GM18520 (cell line): ENCODE measurements around the gene RAMP2.
A peak's percentile ranks its signal among the peaks of the same experiment; 100 is the strongest.
"Not testable (repeated sequence)": the region's sequence is repeated elsewhere in the genome, so short reads cannot be mapped to it uniquely, and the experiment has no call there.

Source experiments
- ATAC-seq: cut with Tn5 transposase; IDR thresholded peaks from one replicate; pipeline ENCODE4 v1.9.1; 2021; ENCODE audit not compliant: unreplicated experiment

The RAMP2 gene

GRCh38 chr17:42760652-42761581 lies at the start of gene RAMP2:
TSS of gene RAMP2 (plus strand) at chr17:42761227. CDS start at chr17:42761262, 35 bp downstream.
- ATAC-seq = no peak

GRCh38 chr17:42720996-42721583 lies 39.9 kb upstream of the RAMP2 start:
- no peak for ATAC-seq

- ATAC-seq = no peak
Measured at GRCh38 chr17:42723636-42724035, 37.4 kb upstream of the RAMP2 start.

GRCh38 chr17:42725143-42725542 lies 35.9 kb upstream of the RAMP2 start:
- ATAC-seq = no peak

GRCh38 chr17:42740699-42741098 lies 20.3 kb upstream of the RAMP2 start:
- no peak for ATAC-seq

- ATAC-seq = not testable (repeated sequence)
Measured at GRCh38 chr17:42742916-42743315, 18.1 kb upstream of the RAMP2 start.

- no peak for ATAC-seq
Measured at GRCh38 chr17:42743595-42744282, 17.3 kb upstream of the RAMP2 start.

GRCh38 chr17:42744283-42744805 lies 16.7 kb upstream of the RAMP2 start:
- ATAC-seq = peak; percentile 22

- ATAC-seq = peak; percentile 88
Measured at GRCh38 chr17:42744806-42745617, 16.0 kb upstream of the RAMP2 start, which contains the start of gene EZH1. TSS of gene EZH1 (minus strand) at chr17:42745040. CDS start at chr17:42728941, 16,099 bp downstream.

GRCh38 chr17:42748202-42748907 lies 12.7 kb upstream of the RAMP2 start:
- no peak for ATAC-seq

GRCh38 chr17:42748908-42749798 lies 11.9 kb upstream of the RAMP2 start:
- ATAC-seq = no peak

GRCh38 chr17:42750739-42751344 lies 10.2 kb upstream of the RAMP2 start:
- no peak for ATAC-seq

GRCh38 chr17:42751628-42752027 lies 9.4 kb upstream of the RAMP2 start:
- ATAC-seq = no peak

GRCh38 chr17:42754782-42755181 lies 6.2 kb upstream of the RAMP2 start:
- ATAC-seq = no peak

GRCh38 chr17:42759982-42760651 lies 910 bp upstream of the RAMP2 start:
- ATAC-seq = no peak

- no peak for ATAC-seq
Measured at GRCh38 chr17:42761638-42762037, 611 bp downstream of the RAMP2 start.

GRCh38 chr17:42766124-42766523 lies 5.1 kb downstream of the RAMP2 start:
- ATAC-seq = no peak

- no peak for ATAC-seq
Measured at GRCh38 chr17:42767512-42767911, 6.5 kb downstream of the RAMP2 start.
